GM12801 (cell line): ENCODE results near the gene SNX24.

Source experiments
- TF ChIP-seq, protein P1 (sequence below): IDR thresholded peaks from one replicate; pipeline ENCODE4 v1.5.1; 2011; ENCODE audit warnings: control low read depth; ENCODE audit not compliant: insufficient read length; ENCODE audit errors: extremely low read depth

SNX24 gene

DNA sequence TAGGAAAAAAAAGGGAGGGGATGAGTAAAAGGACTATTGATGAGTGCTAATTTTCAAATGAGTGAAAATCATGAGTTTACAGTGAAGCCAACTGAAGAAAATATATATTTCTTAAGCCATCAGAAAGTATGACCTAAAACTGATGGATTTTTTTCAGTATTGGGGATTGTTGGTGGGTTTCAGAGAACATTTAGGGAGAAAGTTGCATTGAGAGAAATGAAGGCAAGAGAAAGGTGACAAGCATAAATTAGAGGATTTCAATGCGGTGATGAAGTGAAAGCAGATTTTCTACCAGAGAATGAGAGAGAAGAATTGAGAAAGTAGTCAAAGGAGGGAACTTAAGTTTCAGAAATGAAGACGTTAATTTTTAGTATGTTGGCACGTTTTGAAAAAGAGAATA, 8.5 kb upstream of the SNX24 start:
- TF ChIP-seq, protein P1, sequence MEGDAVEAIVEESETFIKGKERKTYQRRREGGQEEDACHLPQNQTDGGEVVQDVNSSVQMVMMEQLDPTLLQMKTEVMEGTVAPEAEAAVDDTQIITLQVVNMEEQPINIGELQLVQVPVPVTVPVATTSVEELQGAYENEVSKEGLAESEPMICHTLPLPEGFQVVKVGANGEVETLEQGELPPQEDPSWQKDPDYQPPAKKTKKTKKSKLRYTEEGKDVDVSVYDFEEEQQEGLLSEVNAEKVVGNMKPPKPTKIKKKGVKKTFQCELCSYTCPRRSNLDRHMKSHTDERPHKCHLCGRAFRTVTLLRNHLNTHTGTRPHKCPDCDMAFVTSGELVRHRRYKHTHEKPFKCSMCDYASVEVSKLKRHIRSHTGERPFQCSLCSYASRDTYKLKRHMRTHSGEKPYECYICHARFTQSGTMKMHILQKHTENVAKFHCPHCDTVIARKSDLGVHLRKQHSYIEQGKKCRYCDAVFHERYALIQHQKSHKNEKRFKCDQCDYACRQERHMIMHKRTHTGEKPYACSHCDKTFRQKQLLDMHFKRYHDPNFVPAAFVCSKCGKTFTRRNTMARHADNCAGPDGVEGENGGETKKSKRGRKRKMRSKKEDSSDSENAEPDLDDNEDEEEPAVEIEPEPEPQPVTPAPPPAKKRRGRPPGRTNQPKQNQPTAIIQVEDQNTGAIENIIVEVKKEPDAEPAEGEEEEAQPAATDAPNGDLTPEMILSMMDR = no peak

- TF ChIP-seq, protein P1 = no peak
Observed at GRCh38 chr5:122839731-122840130, 5.7 kb upstream of the SNX24 start.

DNA sequence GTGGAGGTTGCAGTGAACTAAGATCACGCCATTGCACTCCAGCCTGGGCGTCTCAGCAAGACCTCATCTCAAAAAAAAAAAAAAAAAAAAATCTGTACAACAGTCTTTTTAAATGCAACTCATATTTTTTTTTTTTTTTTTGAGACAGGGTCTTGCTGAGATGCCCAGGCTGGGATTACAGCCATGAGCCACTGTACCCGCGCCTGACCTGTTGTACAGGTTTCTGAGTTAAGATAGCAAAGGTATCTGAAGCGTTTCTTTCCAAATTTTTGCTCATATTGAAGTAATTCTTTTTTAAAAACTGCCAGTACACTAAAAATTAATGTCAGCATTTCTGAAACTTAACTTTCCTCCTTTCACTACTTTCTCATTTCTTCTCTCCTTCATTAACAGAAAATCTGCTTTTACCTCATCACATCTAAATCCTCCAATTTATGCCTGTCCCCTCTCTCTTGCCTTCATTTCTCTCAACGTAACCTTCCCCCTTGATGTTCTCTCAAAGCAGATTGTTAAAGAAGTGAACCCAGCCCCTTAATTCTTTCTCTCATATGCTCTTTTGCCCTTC, 3.3 kb upstream of the SNX24 start:
- TF ChIP-seq, protein P1 = no peak

- TF ChIP-seq, protein P1 = no peak
Observed at GRCh38 chr5:122844136-122844909, 1.1 kb upstream of the SNX24 start.

GRCh38 chr5:122844910-122845228, 544 bp upstream of the SNX24 start:
- TF ChIP-seq, protein P1 = no peak

GRCh38 chr5:122846051-122846550, 688 bp downstream of the SNX24 start:
- TF ChIP-seq, protein P1 = no peak

DNA sequence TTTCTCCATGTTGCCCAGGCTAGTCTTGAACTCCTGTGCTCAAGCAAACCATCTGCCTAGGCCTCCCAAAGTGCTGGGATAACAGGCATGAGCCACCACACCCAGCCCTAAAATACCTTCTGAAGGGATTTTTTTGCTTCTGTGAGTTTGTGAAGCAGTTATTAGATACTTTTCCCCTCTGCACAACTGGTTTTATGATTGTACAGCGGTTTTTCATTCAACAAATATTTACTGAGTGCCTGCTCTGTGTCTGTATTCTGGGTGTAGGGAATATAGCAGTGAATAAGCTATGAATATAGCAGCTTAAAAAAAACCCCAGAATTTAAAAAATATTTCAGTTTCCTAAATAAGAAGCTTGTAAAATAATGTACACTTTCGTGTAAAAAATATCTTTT, 2.3 kb downstream of the SNX24 start:
- TF ChIP-seq, protein P1 = no peak
